UCSD-AML1 (cell line): Measurements from ENCODE around the gene CAMLG.
A peak's percentile ranks its signal among the peaks of the same experiment; 100 is the strongest.
"Not testable (repeated sequence)": the region's sequence is repeated elsewhere in the genome, so short reads cannot be mapped to it uniquely, and the experiment has no call there.

Experiments
- DNase-seq: peaks from one replicate; lab custom pipeline; 2025; ENCODE audit not compliant: unreplicated experiment; lab: John Stamatoyannopoulos, UW

The CAMLG gene

DNA sequence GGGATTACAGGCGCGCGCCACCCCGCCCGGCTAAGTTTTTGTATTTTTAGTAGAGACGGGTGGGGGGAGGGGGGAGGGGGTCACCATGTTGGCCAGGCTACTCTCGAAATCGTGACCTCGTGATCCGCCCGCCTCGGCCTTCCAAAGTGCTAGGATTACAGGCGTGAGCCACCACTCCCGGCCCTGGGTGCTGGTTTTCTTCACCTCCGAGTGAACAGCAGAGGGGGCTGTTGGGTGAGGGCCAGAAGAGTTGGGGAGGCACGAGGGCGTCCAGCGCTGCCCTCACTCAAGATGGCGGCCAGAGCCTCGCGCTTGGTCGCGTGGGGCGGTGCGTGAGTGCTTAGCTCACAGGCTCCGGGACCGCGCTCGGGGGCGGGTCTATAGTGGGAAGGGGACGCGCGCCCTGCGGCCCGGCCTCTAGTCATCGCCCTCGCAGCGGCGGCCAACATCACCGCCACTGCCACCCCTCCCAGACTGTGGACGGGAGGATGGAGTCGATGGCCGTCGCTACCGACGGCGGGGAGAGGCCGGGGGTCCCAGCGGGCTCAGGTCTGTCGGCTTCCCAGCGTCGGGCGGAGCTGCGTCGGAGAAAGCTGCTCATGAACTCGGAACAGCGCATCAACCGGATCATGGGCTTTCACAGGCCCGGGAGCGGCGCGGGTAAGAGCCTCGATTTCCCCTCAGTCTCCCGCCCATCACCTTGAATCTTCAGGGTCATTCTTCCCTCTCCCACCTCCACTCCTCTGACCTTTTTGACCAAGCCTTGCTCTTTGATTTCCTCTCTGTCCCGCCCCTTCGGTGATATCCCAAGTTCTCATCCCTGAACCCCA, at the start of gene CAMLG:
TSS of gene CAMLG (plus strand) at position 416 of the 830 bp plus-strand sequence. CDS start at position 489, 73 bp downstream.
- DNase-seq, result peak; percentile 98

DNA sequence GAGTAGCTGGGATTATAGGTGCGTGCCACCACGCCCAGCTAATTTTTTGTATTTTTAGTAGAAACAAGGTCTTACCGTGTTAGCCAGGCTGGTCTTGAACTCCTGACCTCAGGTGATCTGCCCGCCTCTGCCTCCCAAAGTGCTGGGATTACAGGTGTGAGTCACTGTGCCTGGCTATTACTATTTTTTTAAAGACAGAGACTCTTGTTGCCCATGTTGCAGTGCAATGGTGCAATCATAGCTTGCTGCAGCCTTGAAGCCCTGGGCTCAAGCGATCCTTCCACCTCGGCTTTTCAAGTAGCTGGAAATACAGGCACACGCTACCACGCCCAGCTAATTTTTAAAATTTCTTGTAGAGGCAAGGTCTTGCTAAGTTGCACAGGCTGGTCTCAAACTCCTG, 48.2 kb upstream of the CAMLG start:
- not testable (repeated sequence) for DNase-seq

DNA sequence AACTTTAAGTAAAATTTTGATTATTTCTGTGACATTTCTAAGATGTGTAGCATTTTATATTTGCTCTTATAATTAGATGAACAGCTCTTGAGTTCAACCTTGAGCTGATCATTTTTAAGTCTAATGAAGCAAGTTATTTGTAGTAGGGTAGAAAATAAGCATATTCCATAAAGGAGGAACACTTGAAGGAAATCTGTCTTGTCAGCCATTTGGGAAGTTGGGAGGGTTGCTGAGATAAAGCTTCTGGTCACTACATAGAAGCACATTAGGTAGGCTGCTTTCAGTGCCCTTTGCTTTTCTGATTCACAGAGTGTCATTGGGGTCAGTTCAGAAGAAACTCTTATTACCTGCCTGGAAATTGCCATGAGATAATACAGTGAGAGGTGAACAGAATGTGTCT, 45.6 kb upstream of the CAMLG start:
- no peak for DNase-seq

DNA sequence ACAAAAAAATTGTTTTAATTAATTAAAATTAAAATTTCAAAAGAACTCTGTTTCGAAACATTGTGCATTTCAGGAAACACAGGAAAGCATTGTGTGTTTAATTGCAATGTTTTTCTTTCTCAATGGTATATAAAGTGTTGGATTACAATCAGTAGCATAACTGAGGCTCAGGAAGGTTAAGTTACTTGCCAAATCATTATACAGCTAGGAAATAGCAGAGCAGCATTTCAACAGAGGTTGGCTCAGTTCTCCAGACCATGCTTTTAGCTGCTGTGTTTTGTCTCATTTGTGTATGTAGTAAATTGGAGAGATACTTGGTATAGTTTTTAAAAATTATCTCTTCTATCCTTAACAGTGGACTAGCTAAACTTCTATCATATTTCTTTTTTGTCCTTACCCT, 30.0 kb upstream of the CAMLG start:
- DNase-seq, result no peak

DNA sequence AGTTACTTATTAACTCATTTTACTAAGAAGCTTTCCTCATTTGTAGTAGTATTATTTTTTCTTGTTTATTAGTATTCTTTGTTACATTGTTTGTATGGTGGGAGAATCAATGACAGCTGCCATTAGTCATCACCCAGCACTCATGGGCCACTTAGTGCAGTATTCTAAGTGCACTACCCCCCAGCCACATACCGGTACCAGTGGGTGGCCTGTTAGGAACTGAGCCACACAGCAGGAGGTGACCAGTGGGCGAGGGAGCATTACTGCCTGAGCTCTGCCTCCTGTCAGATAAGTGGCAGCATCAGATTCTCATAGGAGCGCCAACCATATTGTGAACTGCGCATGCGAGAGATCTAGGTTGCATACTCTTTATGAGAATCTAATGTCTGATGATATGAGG, 24.2 kb upstream of the CAMLG start:
- no peak for DNase-seq

DNA sequence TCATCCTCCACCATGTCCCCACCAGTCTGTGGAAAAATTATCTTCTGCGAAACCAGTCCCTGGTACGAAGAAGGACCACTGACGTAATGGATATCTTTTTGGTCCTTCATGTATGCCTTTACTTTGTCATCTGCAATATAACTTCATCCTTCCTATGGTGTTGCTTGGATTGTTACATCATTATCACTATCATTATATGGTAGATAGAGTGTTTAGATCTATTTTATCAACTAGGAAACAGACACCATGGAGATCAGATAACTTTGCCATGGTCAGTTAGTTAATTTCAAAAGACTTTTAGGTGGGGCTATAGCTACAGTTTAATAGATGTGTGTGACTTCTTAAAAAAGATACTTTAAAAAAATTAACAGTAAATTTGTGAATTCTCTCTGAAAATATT, 23.8 kb upstream of the CAMLG start:
- no peak for DNase-seq

DNA sequence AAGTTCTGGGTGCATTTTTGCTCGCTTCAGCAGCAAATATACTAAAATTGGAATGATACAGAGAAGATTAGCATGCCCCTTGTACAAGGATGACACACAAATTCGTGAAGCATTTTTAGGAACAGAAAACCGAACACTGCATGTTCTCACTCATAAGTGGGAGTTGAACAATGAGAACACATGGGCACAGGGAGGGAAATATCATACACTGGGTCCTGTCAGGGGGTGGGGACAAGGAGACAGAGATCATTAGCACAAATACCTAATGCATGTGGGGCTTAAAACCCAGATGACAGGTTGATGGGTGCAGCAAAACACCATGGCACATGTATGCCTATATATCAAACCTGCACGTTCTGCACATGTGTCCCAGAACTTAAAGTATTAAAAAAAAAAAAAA, 22.9 kb upstream of the CAMLG start:
- DNase-seq, result not testable (repeated sequence)

DNA sequence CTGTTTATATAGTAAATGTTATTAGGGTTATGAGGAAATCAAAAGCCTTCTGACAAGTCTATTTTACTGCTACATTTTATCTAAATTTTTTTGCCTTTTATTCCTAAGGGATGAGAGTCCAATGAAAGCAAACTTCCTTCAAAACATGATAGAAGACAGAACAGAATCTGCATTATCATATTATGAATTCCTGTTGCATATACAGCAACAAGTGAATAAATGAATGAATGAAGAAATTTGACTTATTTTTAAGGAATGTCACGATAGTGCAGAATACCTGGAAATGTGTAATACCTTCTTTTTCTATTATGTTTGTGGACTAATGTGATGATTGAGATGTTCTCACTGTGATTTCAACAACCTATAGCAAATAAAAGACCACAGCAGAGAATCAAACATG, 13.5 kb upstream of the CAMLG start:
- no peak for DNase-seq

DNA sequence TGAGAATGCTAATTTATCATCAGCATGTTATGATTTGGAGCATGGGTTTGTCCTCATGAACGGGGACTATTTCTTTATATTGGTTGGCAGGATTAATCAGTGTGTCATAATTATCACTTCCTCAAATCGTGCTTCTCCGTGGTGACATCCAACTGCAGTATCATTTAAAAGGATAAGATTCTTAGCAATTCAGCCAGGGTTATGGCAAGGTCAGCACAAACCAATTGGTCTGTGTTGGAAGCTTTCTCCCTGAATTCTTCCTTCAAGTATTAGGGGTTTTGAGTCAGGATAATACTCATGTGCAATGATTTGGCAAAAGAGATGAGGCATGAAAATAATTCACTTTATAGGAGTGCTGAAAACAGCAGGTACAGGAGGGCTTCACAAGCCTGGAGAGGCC, 5.5 kb upstream of the CAMLG start:
- no peak for DNase-seq

DNA sequence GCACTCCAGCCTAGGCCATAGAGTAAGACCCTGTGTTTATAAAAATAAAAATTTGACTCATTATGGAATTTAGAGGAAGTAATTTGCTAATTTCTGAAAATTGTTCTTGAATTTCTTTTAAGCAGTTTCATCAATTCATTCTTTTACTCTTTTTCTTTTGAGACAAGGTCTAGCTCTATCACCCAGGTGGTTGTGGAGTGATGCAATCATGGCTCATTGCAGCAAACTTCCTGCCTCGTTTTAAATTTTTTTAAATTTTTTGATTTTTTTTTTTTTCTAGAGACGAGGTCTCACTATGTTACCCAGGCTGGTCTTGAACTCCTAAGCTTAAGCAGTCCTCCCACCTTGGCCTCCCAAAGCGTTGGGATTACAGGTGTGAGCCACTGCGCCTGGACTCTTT, 3.1 kb upstream of the CAMLG start:
- no peak for DNase-seq

DNA sequence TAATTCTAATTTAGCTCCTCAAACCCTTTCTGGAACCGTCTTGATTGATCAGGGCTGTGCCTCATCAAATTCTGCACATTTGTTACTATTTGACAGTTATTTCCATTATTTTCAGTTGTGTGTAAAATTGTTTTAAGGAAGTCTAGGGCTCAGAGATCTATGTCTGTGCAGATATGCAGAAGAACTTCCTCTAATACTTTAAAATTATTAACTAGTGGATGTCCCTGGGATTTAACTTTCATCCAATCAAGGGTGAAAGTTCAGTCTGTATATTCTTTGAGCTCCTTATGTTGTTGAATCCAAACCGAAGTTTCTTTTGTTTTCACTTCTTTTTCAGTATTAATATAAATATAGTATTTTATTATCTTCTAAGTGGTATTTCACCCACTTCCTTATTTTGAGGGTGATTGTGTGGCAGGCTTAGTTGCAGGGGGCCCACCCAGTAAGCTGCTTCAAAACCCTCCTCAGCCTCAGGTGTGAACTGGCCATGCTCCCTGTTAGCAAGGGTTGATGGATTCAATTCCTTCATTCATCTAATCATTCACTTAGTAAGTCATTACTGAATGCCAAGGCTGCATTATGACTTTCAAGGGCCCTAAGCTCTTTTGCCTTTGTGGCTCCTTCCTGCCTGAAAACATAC, 2.1 kb upstream of the CAMLG start:
- DNase-seq, result no peak

DNA sequence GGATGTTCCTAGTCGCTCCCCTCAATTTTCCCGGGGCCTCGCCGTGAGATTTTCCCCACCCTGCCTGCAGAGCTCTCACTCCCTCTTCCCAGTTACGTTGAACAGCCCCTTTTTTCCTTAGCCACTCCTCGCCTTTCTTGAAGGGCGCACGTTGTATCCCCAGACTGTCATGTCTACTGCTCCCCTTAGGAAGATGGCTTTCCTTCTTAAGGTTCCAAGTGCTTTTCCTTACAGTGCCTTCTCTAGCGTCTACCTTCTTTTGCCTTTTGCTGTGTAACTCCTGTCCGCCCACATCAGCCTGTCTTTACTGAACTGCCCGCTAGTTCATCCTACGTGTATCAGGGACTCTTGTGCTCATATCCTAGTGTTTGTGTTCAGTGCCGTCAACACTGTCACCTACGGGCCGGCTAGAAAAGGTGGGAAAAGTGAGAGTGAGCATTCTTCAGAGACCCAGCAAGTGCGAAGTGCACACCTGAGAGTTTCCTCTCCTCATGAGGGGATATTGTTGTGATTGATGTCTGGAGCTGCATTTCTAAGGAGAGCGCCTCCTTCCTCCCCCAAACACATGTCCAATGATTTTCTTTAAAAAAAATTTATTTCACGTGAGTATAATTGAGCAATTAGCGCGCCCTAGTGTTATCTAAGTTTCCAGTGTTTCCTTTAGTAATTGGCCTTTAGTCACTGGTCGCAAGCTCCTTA, 764 bp downstream of the CAMLG start:
- DNase-seq, result peak; percentile 36

DNA sequence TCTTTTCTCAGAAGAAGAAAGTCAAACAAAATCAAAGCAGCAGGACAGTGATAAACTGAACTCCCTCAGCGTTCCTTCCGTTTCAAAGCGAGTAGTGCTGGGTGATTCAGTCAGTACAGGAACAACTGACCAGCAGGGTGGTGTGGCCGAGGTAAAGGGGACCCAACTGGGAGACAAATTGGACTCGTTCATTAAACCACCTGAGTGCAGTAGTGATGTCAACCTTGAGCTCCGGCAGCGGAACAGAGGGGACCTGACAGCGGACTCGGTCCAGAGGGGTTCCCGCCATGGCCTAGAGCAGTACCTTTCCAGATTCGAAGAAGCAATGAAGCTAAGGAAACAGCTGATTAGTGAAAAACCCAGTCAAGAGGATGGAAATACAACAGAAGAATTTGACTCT, 2.7 kb downstream of the CAMLG start:
- no peak for DNase-seq

DNA sequence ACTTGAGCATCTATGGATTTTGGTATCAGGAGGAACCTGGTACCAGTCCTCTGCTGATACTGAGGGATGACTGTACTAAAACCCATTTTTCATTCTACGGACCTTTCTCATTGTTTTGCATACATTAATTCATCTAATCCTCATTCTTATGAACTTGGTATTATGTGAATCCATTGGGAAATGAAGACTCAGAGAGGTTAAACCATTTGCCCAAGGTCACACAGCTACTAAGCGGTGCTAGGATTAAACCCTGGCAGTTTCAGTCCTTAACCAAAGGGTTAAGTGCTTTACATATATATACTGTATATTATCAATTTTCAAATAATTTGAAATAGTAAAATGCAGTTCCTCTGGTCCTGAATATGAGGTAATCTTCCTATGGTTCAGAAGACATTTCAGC, 3.8 kb downstream of the CAMLG start:
- DNase-seq, result no peak

DNA sequence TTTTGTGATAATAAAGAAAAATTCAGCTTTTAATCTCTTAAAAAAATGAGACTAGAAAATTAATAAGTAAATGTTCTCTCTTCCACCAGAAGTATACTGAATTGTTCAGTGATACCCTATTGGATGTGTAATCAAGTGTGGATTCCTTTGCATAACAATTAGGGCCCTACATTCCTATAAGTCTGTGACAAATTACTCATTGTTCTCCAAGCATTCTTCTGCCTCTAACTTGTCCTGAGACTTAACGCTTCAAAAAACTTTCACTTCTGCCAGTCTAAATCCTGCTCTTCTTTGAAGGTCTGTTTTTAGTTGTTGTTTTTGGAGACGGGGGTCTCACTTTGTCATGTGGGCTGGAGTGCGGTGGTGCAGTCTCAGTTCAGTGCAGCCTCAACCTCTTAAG, 11.1 kb downstream of the CAMLG start:
- DNase-seq, result no peak

DNA sequence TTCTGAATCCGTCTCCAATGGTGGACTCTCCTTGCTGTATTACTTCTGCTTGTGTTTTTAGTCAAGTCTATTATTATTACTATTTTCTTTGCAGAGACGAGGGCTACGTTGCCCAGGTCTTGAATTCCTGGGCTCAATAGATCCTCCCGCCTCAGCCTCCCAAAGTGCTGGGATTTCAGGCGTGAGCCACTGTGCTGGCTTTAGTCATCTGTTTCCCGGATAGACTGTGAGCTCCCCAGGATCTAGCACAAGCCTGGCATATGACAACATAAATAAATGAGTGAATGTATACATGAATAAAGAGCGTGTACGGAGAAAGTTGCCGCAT, 19.8 kb downstream of the CAMLG start:
- no peak for DNase-seq

DNA sequence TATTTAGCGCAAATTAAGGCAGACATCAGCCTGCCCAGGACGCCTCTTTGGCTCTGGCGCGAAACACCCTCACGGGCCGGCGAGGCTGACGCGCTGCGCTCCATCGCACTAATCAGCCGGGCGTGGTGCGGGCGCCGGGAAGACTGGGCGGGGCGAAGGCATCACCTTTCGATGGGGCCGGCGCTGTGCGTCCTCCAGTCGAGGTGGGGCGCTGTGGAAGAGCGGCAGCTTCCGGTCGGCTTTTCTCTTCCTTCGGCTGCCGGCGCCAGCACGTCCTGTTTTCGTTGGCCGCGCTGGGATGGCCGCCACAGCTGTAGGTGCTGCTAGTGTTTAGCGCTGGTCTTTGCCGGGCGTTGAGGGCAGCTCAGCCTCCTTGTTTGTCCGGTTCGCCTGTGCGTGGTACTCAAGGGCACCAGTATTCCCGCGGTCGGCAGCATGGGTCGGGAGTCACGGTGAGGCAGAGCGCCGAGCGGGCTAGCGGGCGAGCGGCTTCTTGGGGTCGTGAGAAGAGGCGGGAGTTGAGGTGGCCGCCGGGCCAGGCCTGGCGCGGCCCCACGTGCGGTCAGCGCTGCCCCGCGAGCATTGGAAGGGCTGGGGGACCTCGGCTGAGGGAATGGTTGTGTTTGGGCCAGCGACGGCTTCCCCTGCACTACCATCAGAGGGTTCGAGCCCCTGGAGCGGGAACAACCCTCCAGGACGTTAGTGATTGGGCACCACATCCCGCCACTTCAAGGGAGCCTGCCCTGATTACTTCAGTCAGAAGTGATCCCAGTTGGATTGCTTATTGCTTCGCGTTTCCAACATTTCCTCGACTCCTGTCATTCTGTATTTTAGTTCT, 20.4 kb downstream of the CAMLG start, which contains the start of gene DDX46:
TSS of gene DDX46 (plus strand) at position 276 of the 838 bp plus-strand sequence. CDS start at position 436, 160 bp downstream.
- DNase-seq, result peak; percentile 95

DNA sequence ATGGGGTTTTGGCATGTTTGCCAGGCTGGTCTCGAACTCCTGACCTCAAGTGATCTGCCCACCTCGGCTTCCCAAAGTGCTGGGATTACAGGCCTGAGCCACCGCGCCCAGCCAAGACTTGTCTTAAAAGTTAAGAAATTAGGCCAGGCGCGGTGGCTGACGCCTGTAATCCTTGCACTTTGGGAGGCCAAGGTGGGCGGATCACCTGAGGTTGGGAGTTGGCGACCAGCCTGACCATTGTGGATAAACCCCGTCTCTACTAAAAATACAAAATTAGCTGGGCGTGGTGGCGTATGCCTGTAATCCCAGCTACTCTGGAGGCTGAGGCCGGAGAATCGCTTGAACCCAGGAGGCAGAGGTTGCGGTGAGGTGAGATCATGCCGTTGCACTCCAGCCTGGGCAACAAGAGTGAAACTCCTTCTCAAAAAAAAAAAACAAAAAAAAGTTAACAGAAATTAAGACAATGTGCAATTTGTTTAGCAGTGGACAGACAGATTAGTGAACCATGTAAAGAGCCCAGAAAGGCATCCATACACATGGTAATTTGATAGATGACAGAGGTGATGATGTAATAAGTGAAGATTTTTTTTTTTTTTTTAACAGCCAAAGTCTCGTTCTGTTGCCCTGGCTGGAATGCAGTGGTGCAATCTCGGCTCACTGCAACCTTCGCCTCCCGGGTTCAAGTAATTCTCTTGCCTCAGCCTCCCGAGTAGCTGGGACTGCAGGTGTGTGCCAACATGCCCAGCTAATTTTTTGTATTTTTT, 29.4 kb downstream of the CAMLG start:
- DNase-seq, result not testable (repeated sequence)

DNA sequence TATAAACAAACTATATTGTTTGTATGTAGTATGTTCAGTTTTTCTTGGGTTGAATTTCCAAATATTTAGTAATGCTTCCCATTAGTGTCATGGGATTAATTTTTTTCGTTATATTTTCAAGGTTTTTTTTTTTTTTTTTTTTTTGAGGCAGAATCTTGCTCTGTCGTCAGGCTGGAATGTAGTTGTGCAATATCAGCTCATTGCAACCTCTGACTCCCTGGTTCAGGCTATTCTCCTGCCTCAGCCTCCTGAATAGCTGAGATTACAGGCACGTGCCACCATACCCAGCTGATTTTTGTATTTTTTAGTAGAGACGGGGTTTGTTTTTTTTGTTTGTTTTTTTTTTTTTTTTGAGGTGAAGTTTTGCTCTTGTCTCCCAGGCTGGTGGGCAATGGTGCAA, 30.9 kb downstream of the CAMLG start:
- no peak for DNase-seq

DNA sequence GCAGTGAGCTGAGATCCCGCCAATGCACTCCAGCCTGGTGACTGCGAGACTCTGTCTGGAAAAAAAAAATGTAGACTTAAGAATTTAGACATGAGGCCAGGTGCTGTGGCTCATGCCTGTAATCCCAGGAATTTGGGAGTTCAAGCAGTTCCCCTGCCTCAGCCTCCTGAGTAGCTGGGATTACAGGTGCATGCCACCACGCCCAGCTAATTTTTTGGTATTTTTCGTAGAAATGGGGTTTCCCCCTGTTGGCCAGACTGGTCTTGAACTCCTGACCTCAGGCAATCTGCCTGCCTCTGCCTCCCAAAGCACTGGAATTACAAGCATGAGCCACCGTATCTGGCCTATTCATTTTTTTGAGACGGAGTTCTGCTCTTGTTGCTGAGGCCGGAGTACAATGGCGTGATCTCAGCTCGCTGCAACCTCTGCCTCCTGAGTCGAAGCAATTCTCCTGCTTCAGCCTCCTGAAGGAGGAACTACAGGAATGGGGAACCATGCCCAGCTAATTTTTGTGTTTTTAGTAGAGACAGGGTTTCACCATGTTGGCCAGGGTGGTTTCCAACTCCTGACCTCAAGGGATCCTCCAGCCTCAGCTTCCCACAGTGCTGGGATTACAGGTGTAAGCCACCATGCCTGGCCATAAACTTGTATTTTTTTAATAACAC, 34.2 kb downstream of the CAMLG start:
- DNase-seq, result no peak
